ENCODE measurements around the gene BCAP31.

BCAP31 gene

GRCh38 chrX:153724252-153725038 lies at the start of gene BCAP31, which contains the start of gene ABCD1:
TSS of gene BCAP31 (minus strand) at chrX:153724387. CDS start at chrX:153723244, 1,143 bp downstream.
TSS of gene ABCD1 (plus strand) at chrX:153724856. CDS start at chrX:153725267, 411 bp downstream.
- no peak for TF ChIP-seq CTCF (conservative IDR thresholded peaks at IDR 0.05)
- H3K27ac ChIP-seq: peak within 1 kb of the TSS; percentile 89

- no peak overlapping the region for H3K27ac ChIP-seq
- TF ChIP-seq CTCF (conservative IDR thresholded peaks at IDR 0.05): no peak
These were observed 49.0 kb upstream of the BCAP31 start for GRCh38 chrX:153773218-153773611.

GRCh38 chrX:153772316-153773217 lies 48.4 kb upstream of the BCAP31 start:
- TF ChIP-seq CTCF (conservative IDR thresholded peaks at IDR 0.05): no peak

GRCh38 chrX:153771415-153772315 lies 47.5 kb upstream of the BCAP31 start:
- no peak for TF ChIP-seq CTCF (conservative IDR thresholded peaks at IDR 0.05)
- no peak overlapping the region for H3K27ac ChIP-seq

More at GRCh38 chrX:153772316-153773217, 48.4 kb upstream of the BCAP31 start:
- H3K27ac ChIP-seq: no peak overlapping the region

GRCh38 chrX:153770601-153771414 lies 46.6 kb upstream of the BCAP31 start:
- no peak overlapping the region for H3K27ac ChIP-seq
- TF ChIP-seq CTCF (conservative IDR thresholded peaks at IDR 0.05): no peak

- no peak for TF ChIP-seq CTCF (conservative IDR thresholded peaks at IDR 0.05)
- no peak overlapping the region for H3K27ac ChIP-seq
These were observed 45.8 kb upstream of the BCAP31 start for GRCh38 chrX:153769865-153770600.
